ENCODE measurements around the gene CTDP1. TPM values are rescaled to one million over a fixed set of nuclear protein-coding genes. Genes with fewer than 3 reads are reported as not detected.

Gene CTDP1
- total and polyA plus RNA-seq, 12 donors = 3.8 to 23.9 (median 15.8) TPM

- peaks cover 34% of the 10 kb centered on the region for H3K27me3 ChIP-seq
- DNase-seq = no peak
- intact Hi-C loops (cut with DNase I) = no loop called here
- H3K36me3 ChIP-seq (replicated peaks in 1 of 2) = no peaks in the 10 kb centered on the region
- H3K4me3 ChIP-seq = no peak overlapping the region
- no peaks in the 10 kb centered on the region for H3K9me3 ChIP-seq (replicated peaks in 1 of 3)
- TF ChIP-seq POLR2A (IDR thresholded peaks at IDR 0.05) = no peak
- TF ChIP-seq, protein P1, sequence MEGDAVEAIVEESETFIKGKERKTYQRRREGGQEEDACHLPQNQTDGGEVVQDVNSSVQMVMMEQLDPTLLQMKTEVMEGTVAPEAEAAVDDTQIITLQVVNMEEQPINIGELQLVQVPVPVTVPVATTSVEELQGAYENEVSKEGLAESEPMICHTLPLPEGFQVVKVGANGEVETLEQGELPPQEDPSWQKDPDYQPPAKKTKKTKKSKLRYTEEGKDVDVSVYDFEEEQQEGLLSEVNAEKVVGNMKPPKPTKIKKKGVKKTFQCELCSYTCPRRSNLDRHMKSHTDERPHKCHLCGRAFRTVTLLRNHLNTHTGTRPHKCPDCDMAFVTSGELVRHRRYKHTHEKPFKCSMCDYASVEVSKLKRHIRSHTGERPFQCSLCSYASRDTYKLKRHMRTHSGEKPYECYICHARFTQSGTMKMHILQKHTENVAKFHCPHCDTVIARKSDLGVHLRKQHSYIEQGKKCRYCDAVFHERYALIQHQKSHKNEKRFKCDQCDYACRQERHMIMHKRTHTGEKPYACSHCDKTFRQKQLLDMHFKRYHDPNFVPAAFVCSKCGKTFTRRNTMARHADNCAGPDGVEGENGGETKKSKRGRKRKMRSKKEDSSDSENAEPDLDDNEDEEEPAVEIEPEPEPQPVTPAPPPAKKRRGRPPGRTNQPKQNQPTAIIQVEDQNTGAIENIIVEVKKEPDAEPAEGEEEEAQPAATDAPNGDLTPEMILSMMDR (IDR thresholded peaks at IDR 0.05) = no peak
- WGBS, 4 donors = 79 to 85% (median 81%) methylated on average over 6 to 14 of the region's 14 CpGs
- H3K27ac ChIP-seq = no peak overlapping the region
- no peaks in the 10 kb centered on the region for H3K4me1 ChIP-seq (replicated peaks in 1 of 2)
Observed at GRCh38 chr18:79786304-79786703, 106.7 kb downstream of the CTDP1 start.

- intact Hi-C loops (cut with DNase I) = no loop called here
Observed at GRCh38 chr18:79786786-79787526, 107.4 kb downstream of the CTDP1 start.

DNA sequence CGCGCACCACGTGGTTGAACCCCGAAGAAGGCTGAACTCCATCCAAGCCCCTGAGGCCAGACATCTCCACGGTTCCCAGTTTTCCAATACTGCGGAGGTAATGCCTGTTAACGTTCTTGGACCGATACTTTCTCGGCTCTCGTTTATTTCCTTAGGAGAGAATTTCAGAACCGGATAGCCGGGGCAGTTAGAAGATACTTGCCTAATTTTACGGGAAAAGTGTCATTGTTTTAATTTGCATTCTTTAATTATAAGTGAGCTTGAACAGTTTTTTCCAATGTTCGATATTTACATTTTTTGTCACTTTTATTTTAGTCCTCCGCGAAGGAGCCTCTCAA lies 107.9 kb downstream of the CTDP1 start:
- TF ChIP-seq, protein P1 (IDR thresholded peaks at IDR 0.05) = no peak
- peak overlapping the region in 1 of 4 donors; percentile 42 for H3K4me3 ChIP-seq

More at GRCh38 chr18:79786786-79787526, 107.4 kb downstream of the CTDP1 start:
- no peak for DNase-seq
- Histone ChIP-seq H3K36me3 (replicated peaks in 1 of 2) (no peaks in the 10 kb centered on the region), H3K4me3 (no peak overlapping the region), H3K4me1 (replicated peaks in 1 of 2) (no peaks in the 10 kb centered on the region), H3K27me3 (peaks cover 34% of the 10 kb centered on the region), H3K9me3 (replicated peaks in 1 of 3) (no peaks in the 10 kb centered on the region), H3K27ac (no peak overlapping the region)
- WGBS, 4 donors = 67 to 80% (median 76%) methylated on average over 21 to 22 of the region's 22 CpGs
- no peak for TF ChIP-seq POLR2A (IDR thresholded peaks at IDR 0.05)
- TF ChIP-seq, protein P1 (IDR thresholded peaks at IDR 0.05) = no peak

DNA sequence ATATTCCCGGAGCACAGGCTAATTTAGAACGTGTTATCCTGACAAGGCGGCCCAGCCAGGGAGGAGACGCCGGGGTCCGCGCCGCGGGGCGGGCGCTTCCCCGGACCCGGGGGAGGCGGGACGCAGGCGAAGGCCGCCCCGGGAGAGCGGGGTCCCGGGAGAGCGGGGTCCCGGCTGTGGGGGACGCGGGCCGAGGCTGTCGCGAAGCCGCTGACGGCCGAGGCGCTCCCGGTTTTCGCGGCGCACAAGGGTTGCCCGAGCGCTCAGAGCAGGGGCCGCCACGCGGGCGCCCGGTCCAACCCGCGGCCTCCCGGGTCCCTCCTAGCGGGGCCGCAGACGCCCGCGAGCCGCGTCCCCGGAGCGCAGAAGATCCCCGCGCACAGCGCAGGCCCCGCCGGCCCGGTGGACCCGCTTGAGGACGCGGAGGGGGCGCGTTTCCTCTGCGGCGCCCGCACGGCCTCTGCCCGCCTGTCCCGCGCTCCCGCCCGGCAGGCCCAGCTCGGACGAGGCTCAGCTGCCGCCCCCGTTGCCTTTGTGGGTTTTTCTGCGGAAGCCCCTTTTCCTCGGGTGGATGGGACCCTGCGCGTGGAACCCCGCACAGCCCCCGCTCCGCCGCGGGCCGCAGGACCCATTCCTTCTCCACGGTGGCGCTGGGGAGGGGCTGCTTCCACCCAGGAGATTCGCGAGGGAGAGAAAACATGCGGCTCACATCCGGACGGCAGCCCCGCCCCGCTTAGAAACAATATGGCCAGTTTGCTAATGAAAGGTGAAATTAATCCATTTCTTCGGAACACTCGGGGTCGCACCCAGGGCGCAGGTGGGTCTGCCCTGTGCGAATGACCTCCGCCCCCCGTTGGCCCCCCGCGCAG lies 108.5 kb downstream of the CTDP1 start:
- Histone ChIP-seq H3K4me1 (replicated peaks in 1 of 2) (no peaks in the 10 kb centered on the region), H3K9me3 (replicated peaks in 1 of 3) (no peaks in the 10 kb centered on the region), H3K27ac (no peak overlapping the region), H3K4me3 (peak overlapping the region in 1 of 4 donors; percentile 42), H3K36me3 (replicated peaks in 1 of 2) (no peaks in the 10 kb centered on the region), H3K27me3 (peaks cover 34% of the 10 kb centered on the region)
- no peak for DNase-seq
- TF ChIP-seq, protein P1 (IDR thresholded peaks at IDR 0.05) = no peak
- TF ChIP-seq POLR2A (IDR thresholded peaks at IDR 0.05) = no peak
- WGBS, 4 donors = 3 to 27% (median 6%) methylated on average over 8 to 102 of the region's 106 CpGs
- intact Hi-C loops (cut with DNase I) = no loop called here

More for the DNA sequence above, 107.9 kb downstream of the CTDP1 start:
- H3K4me1 ChIP-seq (replicated peaks in 1 of 2) = no peaks in the 10 kb centered on the region
- WGBS, 4 donors = 79 to 85% (median 81%) methylated on average over 14 to 16 of the region's 16 CpGs
- no peaks in the 10 kb centered on the region for H3K36me3 ChIP-seq (replicated peaks in 1 of 2)
- intact Hi-C loops (cut with DNase I) = no loop called here
- H3K27me3 ChIP-seq = peaks cover 34% of the 10 kb centered on the region
- H3K27ac ChIP-seq = no peak overlapping the region
- H3K9me3 ChIP-seq (replicated peaks in 1 of 3) = no peaks in the 10 kb centered on the region
- DNase-seq = no peak

Measured in adrenal gland (tissue), 12 donors.